ENCODE data around the gene NKG7. TPM values are rescaled to one million over a fixed set of nuclear protein-coding genes. Genes with fewer than 3 reads are reported as not detected.

NKG7 gene
- total RNA-seq, 4 donors from 2014 or later, result 1.5 to 4.1 (median 2.4) TPM; not detected in 1

DNA sequence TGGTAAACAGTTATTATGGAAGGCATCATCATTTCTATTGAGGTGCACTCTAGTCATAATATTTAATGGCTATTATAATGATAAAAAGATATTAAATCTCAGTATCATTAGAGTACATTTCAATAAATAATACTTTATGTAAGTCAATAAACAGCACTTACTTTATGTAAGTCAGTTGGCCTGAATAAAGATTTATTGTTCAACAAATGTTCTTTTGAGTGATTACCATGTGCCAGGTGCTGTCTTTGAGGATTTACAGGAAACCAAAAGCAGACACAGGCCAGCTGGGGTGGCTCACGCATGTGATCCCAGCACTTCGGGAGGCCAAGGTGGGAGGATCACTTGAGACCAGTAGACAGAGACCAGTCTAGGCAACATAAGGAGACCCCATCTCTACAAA is 5.0 kb upstream of the NKG7 start:
- no peak overlapping the region for H3K27ac ChIP-seq (replicated peaks in 1 of 4)
- TF ChIP-seq, protein P1, sequence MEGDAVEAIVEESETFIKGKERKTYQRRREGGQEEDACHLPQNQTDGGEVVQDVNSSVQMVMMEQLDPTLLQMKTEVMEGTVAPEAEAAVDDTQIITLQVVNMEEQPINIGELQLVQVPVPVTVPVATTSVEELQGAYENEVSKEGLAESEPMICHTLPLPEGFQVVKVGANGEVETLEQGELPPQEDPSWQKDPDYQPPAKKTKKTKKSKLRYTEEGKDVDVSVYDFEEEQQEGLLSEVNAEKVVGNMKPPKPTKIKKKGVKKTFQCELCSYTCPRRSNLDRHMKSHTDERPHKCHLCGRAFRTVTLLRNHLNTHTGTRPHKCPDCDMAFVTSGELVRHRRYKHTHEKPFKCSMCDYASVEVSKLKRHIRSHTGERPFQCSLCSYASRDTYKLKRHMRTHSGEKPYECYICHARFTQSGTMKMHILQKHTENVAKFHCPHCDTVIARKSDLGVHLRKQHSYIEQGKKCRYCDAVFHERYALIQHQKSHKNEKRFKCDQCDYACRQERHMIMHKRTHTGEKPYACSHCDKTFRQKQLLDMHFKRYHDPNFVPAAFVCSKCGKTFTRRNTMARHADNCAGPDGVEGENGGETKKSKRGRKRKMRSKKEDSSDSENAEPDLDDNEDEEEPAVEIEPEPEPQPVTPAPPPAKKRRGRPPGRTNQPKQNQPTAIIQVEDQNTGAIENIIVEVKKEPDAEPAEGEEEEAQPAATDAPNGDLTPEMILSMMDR (IDR thresholded peaks at IDR 0.05), result no peak
- TF ChIP-seq POLR2A (IDR thresholded peaks at IDR 0.05; ENCODE audit: low read depth), result no peak
- no peak for TF ChIP-seq POLR2AphosphoS5 (IDR thresholded peaks at IDR 0.05)
- no peak for TF ChIP-seq EP300 (IDR thresholded peaks at IDR 0.05)
- H3K27me3 ChIP-seq, result no peaks in the 10 kb centered on the region
- DNase-seq (ENCODE audit: extremely low spot score), result no peak
- peaks cover 0 to 2% (median 0%) of the 10 kb centered on the region in 4 donors for H3K9me3 ChIP-seq
- 81% methylated on average over 2 of the region's 2 CpGs for WGBS
- intact Hi-C loops (cut with DNase I), result no loop called here
- H3K4me1 ChIP-seq, result no peaks in the 10 kb centered on the region
- no peak overlapping the region for H3K4me3 ChIP-seq
- no peaks in the 10 kb centered on the region for H3K36me3 ChIP-seq

DNA sequence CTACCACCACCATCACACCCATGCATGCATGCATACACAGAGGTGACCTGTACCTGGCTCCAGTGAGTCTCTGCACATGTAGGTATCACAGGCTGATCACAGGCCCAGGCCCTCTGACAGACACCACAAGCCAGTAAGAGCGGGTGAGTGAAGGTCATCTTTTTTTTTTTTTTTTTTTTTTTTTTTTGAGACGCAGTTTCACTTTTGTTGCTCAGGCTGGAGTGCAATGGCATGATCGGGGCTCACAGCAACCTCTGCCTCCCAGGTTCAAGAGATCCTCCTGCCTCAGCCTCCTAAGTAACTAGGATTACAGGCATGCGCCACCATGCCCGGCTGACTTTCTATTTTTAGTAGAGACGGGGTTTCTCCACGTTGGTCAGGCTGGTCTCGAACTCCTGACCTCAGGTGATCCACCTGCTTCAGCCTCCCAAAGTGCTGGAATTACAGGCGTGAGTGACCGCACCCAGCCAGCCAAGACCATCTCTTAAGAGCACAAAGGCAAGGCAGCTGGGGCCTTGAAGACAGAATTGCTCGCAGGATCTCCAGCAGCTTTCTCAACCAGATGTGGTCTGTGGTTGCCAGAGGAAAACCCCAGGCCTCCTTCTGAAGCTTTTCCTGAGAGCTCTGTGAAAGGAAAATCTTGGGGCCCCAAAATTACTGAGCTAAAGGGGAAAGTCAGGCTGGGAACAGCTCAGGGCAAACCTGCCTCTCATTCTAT is 3.2 kb upstream of the NKG7 start:
- Histone ChIP-seq H3K27me3 (no peaks in the 10 kb centered on the region), H3K4me1 (no peaks in the 10 kb centered on the region), H3K27ac (replicated peaks in 1 of 4) (no peak overlapping the region), H3K36me3 (no peaks in the 10 kb centered on the region), H3K4me3 (no peak overlapping the region), H3K9me3 (no peaks in the 10 kb centered on the region)
- 85% methylated on average over 11 of the region's 11 CpGs for WGBS
- no peak for DNase-seq (ENCODE audit: extremely low spot score)
- intact Hi-C loops (cut with DNase I), result no loop called here
- TF ChIP-seq EP300 (IDR thresholded peaks at IDR 0.05) (no peak), POLR2A (IDR thresholded peaks at IDR 0.05; ENCODE audit: low read depth) (no peak), POLR2AphosphoS5 (IDR thresholded peaks at IDR 0.05) (no peak)
- TF ChIP-seq, protein P1 (IDR thresholded peaks at IDR 0.05), result no peak

DNA sequence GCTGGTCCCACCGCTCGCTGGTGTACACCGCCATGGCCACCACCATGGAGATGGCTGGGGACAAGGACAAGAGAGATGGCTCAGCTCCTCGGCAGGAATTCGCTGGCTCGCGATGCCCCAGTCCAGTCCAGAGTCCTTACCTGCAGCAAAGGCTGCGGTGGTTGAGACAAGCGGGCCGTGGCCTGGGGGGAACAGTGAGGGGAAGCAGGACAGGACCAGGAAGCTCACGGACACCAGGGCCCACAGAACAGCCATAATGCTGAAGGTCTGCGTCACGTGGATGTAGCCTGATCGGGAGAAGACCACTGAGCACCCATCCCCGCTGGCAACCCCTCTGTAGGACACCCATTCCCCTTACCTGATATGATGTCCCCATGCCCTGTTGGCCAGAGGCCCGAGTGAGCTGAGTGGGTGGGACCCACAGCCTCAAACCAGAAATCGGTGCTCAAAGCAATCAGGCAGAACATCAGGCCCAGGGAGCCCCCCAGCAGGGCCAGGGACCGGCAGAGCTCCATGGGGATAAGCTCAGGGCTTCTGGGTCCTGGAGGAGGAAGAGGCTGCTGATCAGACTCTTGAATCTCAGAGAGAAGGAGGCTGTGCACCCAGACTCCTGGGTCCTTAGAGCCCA is 319 bp downstream of the NKG7 start:
- H3K27me3 ChIP-seq, result no peaks in the 10 kb centered on the region
- WGBS, result 88% methylated on average over 13 of the region's 18 CpGs
- H3K9me3 ChIP-seq, result no peaks in the 10 kb centered on the region
- intact Hi-C loops (cut with DNase I), result no loop called here
- no peaks in the 10 kb centered on the region for H3K36me3 ChIP-seq
- no peak overlapping the region for H3K27ac ChIP-seq (replicated peaks in 1 of 4)
- TF ChIP-seq POLR2AphosphoS5 (IDR thresholded peaks at IDR 0.05), result no peak
- DNase-seq (ENCODE audit: extremely low spot score), result no peak
- no peak overlapping the region for H3K4me3 ChIP-seq
- peaks cover 0 to 10% (median 8%) of the 10 kb centered on the region in 4 donors for H3K4me1 ChIP-seq

DNA sequence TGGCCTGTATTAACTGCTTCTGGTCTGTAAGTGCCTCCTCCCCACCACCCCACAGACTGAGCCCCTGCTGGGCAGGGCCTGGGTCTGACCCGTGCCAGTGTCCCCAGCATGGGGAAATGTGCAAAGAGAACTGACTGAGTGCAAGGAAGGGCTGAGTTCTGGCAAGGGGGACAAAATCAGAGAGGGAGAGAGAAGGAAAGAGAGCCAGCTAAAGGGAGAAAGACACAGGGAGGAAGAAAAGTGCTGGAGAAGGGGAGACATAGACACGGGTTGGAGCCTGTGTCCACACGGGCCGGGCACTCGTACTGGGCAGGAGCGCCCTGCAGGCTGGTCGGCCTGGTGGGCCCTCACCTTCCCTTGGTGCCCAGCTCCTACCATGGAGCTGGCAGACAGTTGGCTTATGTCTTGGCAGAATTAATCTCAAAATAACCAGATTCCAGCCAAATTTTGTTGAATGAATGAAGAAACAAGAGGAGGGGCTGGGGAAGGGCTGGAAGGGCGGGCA is 1.2 kb downstream of the NKG7 start:
- H3K9me3 ChIP-seq, result no peaks in the 10 kb centered on the region
- WGBS, result 79% methylated on average over 8 of the region's 8 CpGs
- no peak for DNase-seq (ENCODE audit: extremely low spot score)

DNA sequence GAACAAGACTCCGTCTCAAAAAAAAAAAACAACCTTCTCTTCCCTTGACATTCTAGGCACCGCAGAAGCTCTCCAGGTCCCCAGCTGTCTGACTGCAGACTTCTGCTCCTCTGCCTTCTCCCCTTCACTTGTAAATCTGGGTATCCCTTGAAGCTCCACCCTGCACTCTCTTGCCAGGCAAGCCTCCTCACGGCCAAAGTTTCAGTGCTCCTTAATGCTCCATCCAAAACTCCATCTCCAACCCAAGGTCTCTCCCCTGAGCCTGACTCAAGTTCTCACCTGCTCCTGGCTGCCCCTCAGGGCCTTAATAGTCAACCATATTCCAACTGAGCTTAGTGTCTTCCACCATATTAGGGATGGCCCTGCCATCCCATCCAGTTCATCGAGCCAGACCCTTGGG is 2.2 kb downstream of the NKG7 start:
- TF ChIP-seq POLR2A (IDR thresholded peaks at IDR 0.05; ENCODE audit: low read depth) (no peak), POLR2AphosphoS5 (IDR thresholded peaks at IDR 0.05) (no peak), EP300 (IDR thresholded peaks at IDR 0.05) (no peak)
- TF ChIP-seq, protein P1 (IDR thresholded peaks at IDR 0.05), result no peak
- no peak overlapping the region for H3K4me3 ChIP-seq
- DNase-seq (ENCODE audit: extremely low spot score), result no peak
- H3K36me3 ChIP-seq, result no peaks in the 10 kb centered on the region
- WGBS, result 77% methylated on average over 4 of the region's 4 CpGs
- H3K9me3 ChIP-seq, result no peaks in the 10 kb centered on the region
- H3K27me3 ChIP-seq, result no peaks in the 10 kb centered on the region
- intact Hi-C loops (cut with DNase I), result no loop called here
- no peak overlapping the region for H3K27ac ChIP-seq (replicated peaks in 1 of 4)
- H3K4me1 ChIP-seq, result peaks cover under 1 to 20% (median 19%) of the 10 kb centered on the region in 4 donors

More for the DNA sequence above, 1.2 kb downstream of the NKG7 start:
- H3K4me3 ChIP-seq, result no peak overlapping the region
- TF ChIP-seq, protein P1 (IDR thresholded peaks at IDR 0.05), result no peak
- TF ChIP-seq POLR2AphosphoS5 (IDR thresholded peaks at IDR 0.05) (no peak), POLR2A (IDR thresholded peaks at IDR 0.05; ENCODE audit: low read depth) (no peak), EP300 (IDR thresholded peaks at IDR 0.05) (no peak)
- H3K36me3 ChIP-seq, result no peaks in the 10 kb centered on the region
- peaks cover 0 to 15% (median 13%) of the 10 kb centered on the region in 4 donors for H3K4me1 ChIP-seq
- intact Hi-C loops (cut with DNase I), result no loop called here
- H3K27ac ChIP-seq (replicated peaks in 1 of 4), result no peak overlapping the region
- no peaks in the 10 kb centered on the region for H3K27me3 ChIP-seq
